ENCODE results near the gene STRN4.
"Not testable (repeated sequence)": the region's sequence is repeated elsewhere in the genome, so short reads cannot be mapped to it uniquely, and the experiment has no call there.

STRN4 gene

GRCh38 chr19:46772170-46773017 is 26.1 kb upstream of the STRN4 start:
- POLR2A ChIA-PET: interaction anchor here (1.4 kb wide), 1 partner anchor 16 kb away, joined by 6 read pairs; the partner anchor contains the start of gene SLC1A5

DNA sequence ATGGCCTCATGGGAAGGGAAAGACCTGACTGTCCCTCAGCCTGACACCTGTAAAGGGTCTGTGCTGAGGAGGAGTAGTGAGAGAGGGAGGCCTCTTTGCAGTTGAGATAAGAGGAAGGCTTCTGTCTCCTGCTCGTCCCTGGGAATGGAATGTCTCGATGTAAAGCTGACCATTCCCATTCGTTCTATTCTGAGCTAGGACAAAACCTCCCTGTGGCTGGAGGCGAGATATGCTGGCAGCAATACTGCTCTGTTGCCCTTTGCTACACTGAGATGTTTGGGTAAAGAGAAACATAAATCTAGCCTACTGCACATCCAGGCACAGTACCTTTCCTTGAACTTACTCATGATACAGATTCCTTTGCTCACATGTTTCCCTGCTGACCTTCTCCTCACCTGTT is 22.5 kb upstream of the STRN4 start:
- DNase-seq (ENCODE audit: extremely low spot score); POLR2A ChIA-PET: not testable (repeated sequence)
- CTCF ChIA-PET: interaction anchor here (1.4 to 1.5 kb wide), 2 partner anchors 11 kb away, joined by 4 to 5 read pairs; no protein-coding TSS in a partner anchor

More at GRCh38 chr19:46772170-46773017, 26.1 kb upstream of the STRN4 start:
- CTCF ChIA-PET: interaction anchor here (0.6 kb wide), 1 partner anchor 8 kb away, joined by 3 read pairs; no protein-coding TSS in a partner anchor
- no peak for TF ChIP-seq SUZ12 (IDR thresholded peaks at IDR 0.05)
- TF ChIP-seq NFRKB (IDR thresholded peaks at IDR 0.05): no peak
- TF ChIP-seq L3MBTL2 (conservative IDR thresholded peaks at IDR 0.05): no peak
- TF ChIP-seq BHLHE40 (IDR thresholded peaks at IDR 0.05; ENCODE audit: borderline replicate concordance): no peak
- TF ChIP-seq, protein P1, sequence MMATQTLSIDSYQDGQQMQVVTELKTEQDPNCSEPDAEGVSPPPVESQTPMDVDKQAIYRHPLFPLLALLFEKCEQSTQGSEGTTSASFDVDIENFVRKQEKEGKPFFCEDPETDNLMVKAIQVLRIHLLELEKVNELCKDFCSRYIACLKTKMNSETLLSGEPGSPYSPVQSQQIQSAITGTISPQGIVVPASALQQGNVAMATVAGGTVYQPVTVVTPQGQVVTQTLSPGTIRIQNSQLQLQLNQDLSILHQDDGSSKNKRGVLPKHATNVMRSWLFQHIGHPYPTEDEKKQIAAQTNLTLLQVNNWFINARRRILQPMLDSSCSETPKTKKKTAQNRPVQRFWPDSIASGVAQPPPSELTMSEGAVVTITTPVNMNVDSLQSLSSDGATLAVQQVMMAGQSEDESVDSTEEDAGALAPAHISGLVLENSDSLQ (IDR thresholded peaks at IDR 0.05): no peak
- TF ChIP-seq CTBP1 (IDR thresholded peaks at IDR 0.05; ENCODE audit: borderline replicate concordance): no peak
- no peak for TF ChIP-seq FOXM1 (IDR thresholded peaks at IDR 0.05; ENCODE audit: borderline replicate concordance)
- no peak for TF ChIP-seq ELF4 (IDR thresholded peaks at IDR 0.05)
- no peak for TF ChIP-seq SP1 (IDR thresholded peaks at IDR 0.05)
- no peak for TF ChIP-seq LEF1 (IDR thresholded peaks at IDR 0.05; ENCODE audit: borderline replicate concordance)
- no peak for TF ChIP-seq ARNT (IDR thresholded peaks at IDR 0.05)
- no peak for DNase-seq (ENCODE audit: extremely low spot score)

DNA sequence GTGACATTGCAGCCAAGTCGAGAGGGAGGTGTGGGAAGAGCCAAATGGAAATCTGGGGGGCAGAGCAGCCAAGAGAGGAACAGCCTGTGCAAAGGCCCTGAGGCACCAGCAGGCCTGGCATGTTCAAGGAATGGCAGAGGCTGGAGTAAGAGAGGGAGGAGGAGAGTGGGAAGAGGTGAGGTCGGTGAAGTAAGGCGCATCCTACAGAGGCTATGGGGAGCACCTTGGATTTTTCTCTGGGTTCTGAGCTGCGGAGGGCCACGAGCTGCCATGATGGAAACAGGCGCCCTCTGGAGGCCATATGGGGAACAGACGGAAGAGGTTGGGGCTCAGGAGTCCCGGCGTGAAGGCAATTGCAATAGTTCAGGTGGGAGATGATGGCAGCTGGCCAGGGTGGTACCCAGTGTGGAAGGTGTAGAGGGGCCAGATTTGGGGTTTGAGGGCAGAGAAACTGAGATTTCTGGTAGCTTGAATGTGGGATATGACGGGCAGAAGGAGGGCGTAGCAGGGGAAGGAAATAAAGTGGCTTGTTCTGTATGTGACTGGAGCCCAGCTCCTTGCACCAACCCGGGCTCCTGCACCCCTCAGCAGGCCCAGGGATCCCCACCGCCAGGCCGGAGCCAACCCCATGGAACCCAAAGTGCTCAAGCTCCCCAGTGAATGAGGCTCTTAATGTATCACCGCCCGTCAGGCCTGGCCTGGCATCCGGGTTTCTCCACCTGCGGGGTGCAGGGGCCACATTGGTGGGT is 20.5 kb upstream of the STRN4 start:
- CTCF ChIA-PET: interaction anchor here (0.6 to 1.7 kb wide), 15 partner anchors 9 to 76 kb away, joined by 3 to 13 read pairs (median 3); no protein-coding TSS in a partner anchor
- POLR2A ChIA-PET: interaction anchor here (0.9 to 1.9 kb wide), 4 partner anchors 9 to 22 kb away, joined by 3 to 16 read pairs (median 5); partner anchors contain the start of gene SLC1A5
- TF ChIP-seq SUZ12 (IDR thresholded peaks at IDR 0.05) (no peak), ZNF384 (IDR thresholded peaks at IDR 0.05) (peak; percentile 47; the same call in 1 of the 2 replicates)

DNA sequence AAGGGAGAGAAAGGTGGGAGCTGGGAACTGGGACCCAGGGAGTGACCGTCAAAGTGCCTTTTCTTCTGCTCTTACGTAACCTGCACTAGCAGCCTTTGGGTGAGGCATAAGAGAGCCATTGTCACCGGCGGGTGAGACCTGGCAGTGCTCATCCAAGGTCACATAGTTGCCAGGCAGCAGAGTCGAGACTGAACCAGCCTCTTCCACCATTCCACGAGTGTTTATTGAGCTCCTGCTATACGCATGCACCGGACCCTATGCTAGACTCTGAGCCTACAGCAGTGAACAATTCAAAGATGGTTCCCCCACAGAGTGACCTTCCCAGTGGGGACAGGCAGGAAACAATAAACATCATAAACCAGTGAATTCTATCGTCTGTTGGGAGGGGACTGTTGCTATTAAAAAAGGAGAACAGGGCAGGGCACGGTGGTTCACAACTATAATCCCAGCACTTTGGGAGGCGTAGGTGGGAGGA is 18.6 kb upstream of the STRN4 start:
- DNase-seq (ENCODE audit: extremely low spot score): no peak
- ChIA-PET CTCF (interaction anchor here (0.8 to 1.4 kb wide), 3 partner anchors 13 to 76 kb away, joined by 3 to 8 read pairs (median 7); no protein-coding TSS in a partner anchor), POLR2A (interaction anchor here (0.9 to 1.7 kb wide), 2 partner anchors 20 to 22 kb away, joined by 3 to 7 read pairs; no protein-coding TSS in a partner anchor)
- TF ChIP-seq CTBP1 (IDR thresholded peaks at IDR 0.05; ENCODE audit: borderline replicate concordance) (no peak), SUZ12 (IDR thresholded peaks at IDR 0.05) (no peak), NFRKB (IDR thresholded peaks at IDR 0.05) (no peak), HDGF (IDR thresholded peaks at IDR 0.05; ENCODE audit: borderline replicate concordance) (no peak), LEF1 (IDR thresholded peaks at IDR 0.05; ENCODE audit: borderline replicate concordance) (no peak), FOXK2 (IDR thresholded peaks at IDR 0.05) (no peak), ARNT (IDR thresholded peaks at IDR 0.05) (no peak), BHLHE40 (IDR thresholded peaks at IDR 0.05; ENCODE audit: borderline replicate concordance) (no peak), TARDBP (IDR thresholded peaks at IDR 0.05) (no peak), ELF4 (IDR thresholded peaks at IDR 0.05) (no peak), SP1 (IDR thresholded peaks at IDR 0.05) (no peak), FOXA1 (IDR thresholded peaks at IDR 0.05) (no peak), L3MBTL2 (conservative IDR thresholded peaks at IDR 0.05) (no peak), ZNF384 (IDR thresholded peaks at IDR 0.05) (no peak), FOXM1 (IDR thresholded peaks at IDR 0.05; ENCODE audit: borderline replicate concordance) (no peak)
- TF ChIP-seq, protein P1 (IDR thresholded peaks at IDR 0.05): no peak

More for the DNA sequence above, 20.5 kb upstream of the STRN4 start:
- DNase-seq (ENCODE audit: extremely low spot score): peak; percentile 74

DNA sequence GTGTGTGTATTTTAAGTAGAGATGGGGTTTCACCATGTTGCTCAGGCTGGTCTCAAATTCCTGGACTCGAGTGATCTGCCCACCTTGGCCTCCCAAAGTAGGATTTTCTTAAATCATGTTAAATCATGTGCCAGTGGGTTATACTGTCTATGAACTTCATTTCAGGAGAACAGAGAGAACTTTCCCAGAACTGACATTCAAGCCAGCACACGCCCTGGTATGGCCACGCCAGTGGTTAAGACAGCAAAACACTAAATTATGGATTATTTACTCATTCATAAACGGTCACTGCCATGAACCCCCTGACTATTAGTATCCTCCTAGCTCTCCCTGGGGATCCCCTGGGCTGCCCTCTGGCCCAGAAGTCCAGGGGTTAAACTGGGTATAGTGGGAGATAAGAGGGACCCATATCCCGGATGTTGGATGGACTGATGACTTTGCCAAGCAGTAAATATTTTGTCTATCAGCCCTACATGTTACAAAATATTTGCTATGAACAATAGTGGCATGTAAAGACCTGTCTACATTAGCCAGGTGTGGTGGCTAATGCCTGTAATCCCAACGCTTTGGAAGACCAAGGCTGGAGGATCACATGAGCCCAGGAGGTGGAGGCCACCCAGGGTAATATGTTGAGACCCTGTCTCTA is 16.1 kb upstream of the STRN4 start:
- no peak for DNase-seq (ENCODE audit: extremely low spot score)
- CTCF ChIA-PET: no interaction called here
- POLR2A ChIA-PET: no interaction called here
- no peak for TF ChIP-seq LEF1 (IDR thresholded peaks at IDR 0.05; ENCODE audit: borderline replicate concordance)
- no peak for TF ChIP-seq SP1 (IDR thresholded peaks at IDR 0.05)
- no peak for TF ChIP-seq SUZ12 (IDR thresholded peaks at IDR 0.05)
- TF ChIP-seq FOXA1 (IDR thresholded peaks at IDR 0.05): no peak
- TF ChIP-seq FOXK2 (IDR thresholded peaks at IDR 0.05): no peak
- no peak for TF ChIP-seq CTBP1 (IDR thresholded peaks at IDR 0.05; ENCODE audit: borderline replicate concordance)
- TF ChIP-seq ELF4 (IDR thresholded peaks at IDR 0.05): no peak
- no peak for TF ChIP-seq L3MBTL2 (conservative IDR thresholded peaks at IDR 0.05)
- TF ChIP-seq HDGF (IDR thresholded peaks at IDR 0.05; ENCODE audit: borderline replicate concordance): no peak
- TF ChIP-seq FOXM1 (IDR thresholded peaks at IDR 0.05; ENCODE audit: borderline replicate concordance): no peak
- no peak for TF ChIP-seq ARNT (IDR thresholded peaks at IDR 0.05)
- no peak for TF ChIP-seq ZNF384 (IDR thresholded peaks at IDR 0.05)
- TF ChIP-seq NFRKB (IDR thresholded peaks at IDR 0.05): no peak
- TF ChIP-seq, protein P1 (IDR thresholded peaks at IDR 0.05): no peak
- TF ChIP-seq TARDBP (IDR thresholded peaks at IDR 0.05): no peak
- TF ChIP-seq BHLHE40 (IDR thresholded peaks at IDR 0.05; ENCODE audit: borderline replicate concordance): no peak
